Endometrial microvascular endothelial cells (primary cell): ENCODE results near the gene SEC14L1. TPM values are rescaled to one million over a fixed set of nuclear protein-coding genes. Genes with fewer than 3 reads are reported as not detected.

Experiments used
- in situ Hi-C: cut with HindIII; loops from 2 replicates; pipeline ENCODE4 v1.10.0; 2017; ENCODE audit warnings: low sequenced_read_pairs, low pct_unique_long_range_greater_than_20kb; ENCODE audit errors: inconsistent ontology term
- total RNA-seq: library from RNA; depleted of rRNA; stranded (reverse); fragments of >200 nt; gene quantifications from one replicate; pipeline ENCODE4 v1.2.3, GENCODE V29; 2015; ENCODE audit errors: inconsistent ontology term

The SEC14L1 gene
- total RNA-seq, 1 donor from 2014 or later, result 314 TPM

DNA sequence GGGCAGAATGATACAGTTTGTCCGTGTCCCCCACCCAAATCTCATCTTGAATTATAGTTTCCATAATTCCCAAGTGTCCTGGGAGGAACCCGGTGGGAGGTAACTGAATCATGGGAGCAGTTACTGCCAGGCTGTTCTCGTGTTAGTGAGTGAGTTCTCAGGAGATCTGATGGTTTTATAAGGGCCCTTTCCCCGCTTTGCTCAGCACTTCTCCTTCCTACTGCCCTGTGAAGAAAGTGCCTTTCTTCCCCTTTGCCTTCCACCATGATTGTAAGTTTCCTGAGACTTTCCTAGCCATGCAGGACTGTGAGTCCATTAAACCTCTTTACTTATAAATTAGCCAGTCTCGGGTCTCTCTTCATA lies 28.9 kb upstream of the SEC14L1 start:
- in situ Hi-C loops, result no loop called here

DNA sequence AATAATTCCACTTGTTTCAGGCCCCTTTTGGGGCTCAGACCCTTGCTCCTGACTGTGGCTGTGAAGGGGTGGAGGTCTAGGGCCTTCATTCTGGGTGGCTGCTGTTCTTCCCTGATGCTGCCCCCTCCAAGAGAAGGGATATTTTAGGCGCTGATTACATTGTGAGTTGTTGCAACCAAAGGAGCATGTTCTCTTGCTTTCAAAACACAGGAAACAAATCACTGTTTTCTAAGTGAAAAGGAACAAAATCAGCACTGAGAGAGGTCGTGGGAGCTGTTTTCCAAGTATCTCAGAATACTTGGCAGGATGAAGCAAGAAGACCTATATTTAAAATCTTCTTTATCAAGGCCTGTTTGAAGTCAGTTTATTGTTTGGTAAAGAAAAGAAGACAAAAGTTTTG lies 25.3 kb upstream of the SEC14L1 start:
- in situ Hi-C loops, result no loop called here

DNA sequence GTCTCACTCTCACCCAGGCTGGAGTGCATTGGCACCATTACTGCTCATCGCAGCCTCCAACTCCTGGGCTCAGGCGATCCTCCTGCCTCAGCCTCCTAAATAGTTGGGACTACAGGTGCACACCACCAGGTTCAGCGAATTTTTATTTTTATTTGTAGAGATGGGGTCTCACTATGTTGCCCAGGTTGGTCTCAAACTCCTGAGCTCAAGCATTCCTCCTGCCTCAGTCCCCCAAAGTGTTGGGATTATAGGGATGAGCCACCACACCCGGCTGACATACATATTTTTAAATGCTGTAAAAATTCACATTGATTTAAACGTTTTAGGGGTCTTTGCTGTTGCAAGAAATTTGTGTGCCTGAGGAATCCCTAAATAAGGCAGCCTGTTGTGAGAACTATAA lies 24.8 kb upstream of the SEC14L1 start:
- in situ Hi-C loops, result no loop called here

GRCh38 chr17:77116371-77116860 lies 24.4 kb upstream of the SEC14L1 start:
- in situ Hi-C loops, result no loop called here

GRCh38 chr17:77117415-77117814 lies 23.4 kb upstream of the SEC14L1 start:
- in situ Hi-C loops, result no loop called here

GRCh38 chr17:77118251-77118928 lies 22.4 kb upstream of the SEC14L1 start:
- in situ Hi-C loops, result no loop called here

- in situ Hi-C loops, result no loop called here
Measured at GRCh38 chr17:77119668-77120301, 21.0 kb upstream of the SEC14L1 start.

- in situ Hi-C loops, result no loop called here
Measured at GRCh38 chr17:77120868-77121267, 19.9 kb upstream of the SEC14L1 start.

- in situ Hi-C loops, result no loop called here
Measured at GRCh38 chr17:77124192-77124889, 16.4 kb upstream of the SEC14L1 start.

- in situ Hi-C loops, result no loop called here
Measured at GRCh38 chr17:77125432-77125901, 15.3 kb upstream of the SEC14L1 start.

DNA sequence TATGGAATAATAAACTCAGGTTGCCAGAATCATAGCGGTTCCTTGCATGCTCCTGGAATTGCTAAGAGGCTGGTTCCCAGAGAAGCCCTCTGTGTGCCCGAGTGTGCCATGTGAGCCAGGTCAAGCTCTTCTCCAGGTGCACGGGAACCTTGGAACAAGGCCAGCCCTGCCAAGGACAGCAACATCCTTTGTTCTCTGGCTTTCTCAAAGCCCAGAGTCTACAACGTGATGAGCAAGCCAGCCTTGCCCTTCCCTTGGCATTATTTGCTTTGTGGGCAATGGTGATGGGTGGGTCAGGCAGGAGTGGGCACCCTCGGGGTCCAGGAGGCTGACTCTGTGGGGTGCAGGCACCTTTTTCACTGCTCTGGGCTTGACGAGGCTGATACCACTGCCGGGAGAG lies 14.2 kb upstream of the SEC14L1 start:
- in situ Hi-C loops, result no loop called here

DNA sequence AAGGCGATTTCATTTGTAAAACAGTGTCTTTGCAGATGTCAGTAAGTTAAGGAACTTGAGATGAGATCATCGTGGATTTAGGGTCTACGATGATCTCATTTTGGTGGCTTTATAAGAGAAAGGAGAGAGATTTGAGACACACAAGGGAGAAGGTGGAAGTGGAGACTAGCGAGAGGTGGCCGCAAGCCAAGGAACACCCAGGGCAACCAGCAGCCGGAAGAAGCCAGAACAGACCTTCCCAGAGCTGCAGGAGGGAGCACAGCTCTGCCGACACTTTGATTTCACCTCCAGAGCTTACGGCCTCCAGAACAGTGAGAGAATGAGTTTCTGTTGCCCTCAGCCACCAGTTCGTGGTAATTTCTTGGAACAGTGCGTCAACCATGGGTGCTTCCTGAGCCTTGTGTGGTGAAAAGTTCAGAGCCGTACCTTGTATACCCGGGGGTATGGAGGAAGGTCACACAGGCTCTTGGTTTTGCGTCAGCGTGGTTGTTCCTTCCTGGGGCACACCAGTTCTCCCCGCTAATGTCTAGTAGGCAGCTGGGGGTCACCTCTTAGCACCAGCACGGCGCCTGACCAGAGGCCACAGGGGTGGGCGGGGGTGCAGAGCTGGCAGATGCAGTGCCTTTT lies 12.9 kb upstream of the SEC14L1 start:
- in situ Hi-C loops, result no loop called here

- in situ Hi-C loops, result no loop called here
Measured at GRCh38 chr17:77128896-77129567, 11.7 kb upstream of the SEC14L1 start.

- in situ Hi-C loops, result no loop called here
Measured at GRCh38 chr17:77129568-77130301, 11.0 kb upstream of the SEC14L1 start.

DNA sequence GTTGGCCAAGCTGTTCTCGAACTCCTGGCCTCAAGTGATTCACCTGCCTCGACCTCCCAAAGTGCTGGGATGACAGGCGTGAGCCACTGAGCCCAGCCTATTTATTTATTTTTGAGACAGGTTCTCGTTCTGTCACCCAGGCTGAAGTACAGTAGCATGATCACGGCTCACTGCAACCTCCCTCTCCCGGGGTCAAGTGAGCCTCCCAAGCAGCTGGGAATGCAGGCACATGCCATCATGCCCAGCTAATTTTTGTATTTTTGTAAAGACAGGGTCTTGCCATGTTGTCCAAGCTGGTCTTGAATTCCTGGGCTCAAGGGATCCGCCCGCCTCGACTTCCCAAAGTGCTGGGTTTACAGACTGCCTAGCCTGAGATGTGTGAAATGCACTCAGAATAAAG lies 10.2 kb upstream of the SEC14L1 start:
- in situ Hi-C loops, result no loop called here

DNA sequence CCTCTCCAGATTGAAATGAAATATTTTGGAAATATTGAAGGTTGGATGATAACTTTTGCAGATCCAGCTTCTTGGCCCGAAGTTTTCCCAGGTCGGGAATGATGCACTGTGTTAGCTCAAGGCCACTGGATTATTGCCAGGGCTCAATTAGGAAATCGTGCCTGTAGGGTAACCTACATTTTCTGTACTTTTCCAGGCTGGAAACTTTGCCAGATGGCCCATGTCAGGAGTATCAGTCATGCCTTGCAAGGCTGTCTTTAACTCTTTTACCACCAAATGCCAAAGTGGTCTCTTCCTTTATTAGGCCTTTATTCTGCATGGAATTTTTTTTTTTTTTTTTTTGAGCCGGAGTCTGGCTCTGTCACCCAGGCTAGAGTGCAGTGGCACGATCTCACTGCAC lies 8.9 kb upstream of the SEC14L1 start:
- in situ Hi-C loops, result no loop called here

- in situ Hi-C loops, result no loop called here
Measured at GRCh38 chr17:77132411-77133086, 8.2 kb upstream of the SEC14L1 start.

- in situ Hi-C loops, result no loop called here
Measured at GRCh38 chr17:77133087-77133638, 7.6 kb upstream of the SEC14L1 start.
